Spleen (tissue), 11 donors: Measurements from ENCODE around the gene TEF. TPM values are rescaled to one million over a fixed set of nuclear protein-coding genes. Genes with fewer than 3 reads are reported as not detected.
"Not testable (repeated sequence)": the region's sequence is repeated elsewhere in the genome, so short reads cannot be mapped to it uniquely, and the experiment has no call there.

ENCODE experiments used
- DNase-seq: peaks from one replicate; pipeline ENCODE4 v3.0.0-alpha.2; 2020
- H3K27ac ChIP-seq, 8 donors: fragments of 200-600 bp; sonication (generic) in 7 of 8; 1 replicate in 4 of 8; 2 replicates in 4 of 8; pipeline versions ENCODE4 v1.5.0 to v1.8.0; 2016 to 2021; ENCODE audit warnings: inconsistent platforms in 4 of 8, mild to moderate bottlenecking in 4 of 8, moderate library complexity in 1 of 8
- H3K27me3 ChIP-seq, 7 donors: fragments of 200-600 bp; sonication (generic) in 6 of 7; replicated peaks in 1 of 7; 1 replicate in 4 of 7; 2 replicates in 3 of 7; pipeline versions ENCODE4 v1.5.0 to v1.8.0; 2016 to 2021; ENCODE audit warnings: inconsistent platforms in 3 of 7, mild to moderate bottlenecking in 1 of 7
- H3K36me3 ChIP-seq, 6 donors: fragments of 200-600 bp; sonication (generic) in 5 of 6; 1 replicate in 4 of 6; 2 replicates in 2 of 6; pipeline versions ENCODE4 v1.5.0 to v1.8.0; 2016 to 2021; ENCODE audit warnings: inconsistent platforms in 2 of 6
- H3K4me1 ChIP-seq, 6 donors: fragments of 200-600 bp; sonication (generic) in 5 of 6; 1 replicate in 3 of 6; 2 replicates in 3 of 6; pipeline versions ENCODE4 v1.5.0 to v1.8.0; 2016 to 2021; ENCODE audit warnings: inconsistent platforms in 3 of 6
- H3K4me3 ChIP-seq, 8 donors: fragments of 200-600 bp; sonication (generic) in 7 of 8; 1 replicate in 4 of 8; 2 replicates in 4 of 8; pipeline versions ENCODE4 v1.5.0 to v1.8.0; 2016 to 2021; ENCODE audit warnings: inconsistent platforms in 4 of 8, mild to moderate bottlenecking in 4 of 8, moderate library complexity in 2 of 8
- H3K9me3 ChIP-seq, 8 donors: fragments of 200-600 bp; sonication (generic) in 7 of 8; 1 replicate in 4 of 8; 2 replicates in 4 of 8; pipeline versions ENCODE4 v1.5.0 to v1.8.0; 2016 to 2021; ENCODE audit warnings: inconsistent platforms in 4 of 8
- POLR2A ChIP-seq, 3 donors: fragments of 450-650 bp; IDR thresholded peaks; one replicate each; pipeline ENCODE4 v1.5.1; 2017; ENCODE audit warnings: antibody characterized with exemption in 3 of 3, mild to moderate bottlenecking in 1 of 3
- POLR2AphosphoS5 ChIP-seq, 3 donors: sonication (generic); formaldehyde crosslinking; IDR thresholded peaks; one replicate each; pipeline ENCODE4 v1.5.1; 2017; ENCODE audit warnings: antibody characterized with exemption in 3 of 3
- WGBS, 5 donors: extraction: QIAGEN DNeasy Blood & Tissue Kit in 3 of 5; methylation state at CpG; one replicate each; pipeline versions ENCODE4 v1.1.5 to v1.1.7; 2013 to 2018; 5-methylcytosine and 5-hydroxymethylcytosine counted together
- intact Hi-C: fragments of 100-400 bp; cut with DNase I; formaldehyde crosslinking; loops from one replicate; pipeline ENCODE4 v1.15.0; 2023; ENCODE audit warnings: low total_unique reads
- polyA plus RNA-seq, 3 donors: library from polyadenylated mRNA; stranded (reverse); fragments of 200-250 nt; gene quantifications; one replicate each; pipeline ENCODE4 v1.2.1, GENCODE V29; 2013
- total RNA-seq, 7 donors: library from RNA; depleted of rRNA in 3 of 7; stranded (reverse); fragments of >200 nt in 3 of 7; fragmentation: NEBNext Ultra II Directional in 4 of 7; extraction: Animal tissue kit (Norgen Biotek cat#: 25700) in 4 of 7; gene quantifications; one replicate each; pipeline versions ENCODE4 v1.1.0 to v1.2.1, GENCODE V29; 2016 to 2021
- TF ChIP-seq, protein P1 (sequence below), 11 experiments: fragments of 200-600 bp in 7 of 11; fragments of 450-650 bp in 4 of 11; sonication (generic) in 4 of 11; IDR thresholded peaks in 8 of 11; conservative IDR thresholded peaks in 3 of 11; 1 replicate in 7 of 11; 2 replicates in 4 of 11; pipeline versions ENCODE4 v1.4.0 to v1.8.0; 2016 to 2021; ENCODE audit warnings: antibody characterized with exemption in 11 of 11, inconsistent platforms in 4 of 11, mild to moderate bottlenecking in 1 of 11
- donor health status: healthy with polysubstance abuse.
- donor health status: DM: no; HTN: no; CAD: no; lungs with moderate emphysema.
- donor health status: DM: no; HTN: no; CAD: no.
- donor health status: Bipolar disorder and iron deficiency.
- donor health status: healthy.
- donor health status: DM: no; HTN: no; CAD: no.
- donor health status: DM: yes; HTN: yes; CAD: no.

Gene TEF
- total and polyA plus RNA-seq, 10 donors, result 2.2 to 29.9 (median 11.6) TPM

DNA sequence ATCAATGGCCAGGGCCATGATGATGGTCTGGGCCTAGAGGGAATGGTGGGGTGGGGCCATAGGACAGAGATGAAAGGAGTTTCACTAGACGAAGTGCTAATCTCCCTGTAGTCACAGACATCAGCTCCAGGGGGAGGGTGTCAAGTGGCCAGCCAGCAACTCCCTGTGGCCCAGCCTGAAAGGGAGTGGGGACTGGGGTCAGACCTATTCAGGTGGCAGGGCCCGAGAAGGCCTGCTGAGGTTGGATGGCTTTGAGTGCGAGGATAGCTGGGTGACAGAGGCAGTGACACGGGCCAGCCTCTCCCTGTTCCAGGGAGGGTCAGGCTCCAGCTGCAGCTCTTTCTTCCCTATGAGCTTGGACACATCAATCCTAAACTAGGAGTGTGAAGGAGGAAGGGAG, 53.8 kb downstream of the TEF start:
- no peak for DNase-seq
- WGBS, 5 donors, result 70 to 79% (median 76%) methylated on average over 4 of the region's 4 CpGs
- H3K9me3 ChIP-seq, result no peaks in the 10 kb centered on the region
- H3K27ac ChIP-seq, result peak overlapping the region in 4 of 8 donors; percentile 34 to 49 (median 46)
- no peak overlapping the region for H3K4me3 ChIP-seq
- intact Hi-C loops, result no loop called here
- H3K36me3 ChIP-seq, result peaks cover 3 to 93% (median 50%) of the 10 kb centered on the region in 6 donors
- peak in 1 of 3 donors; percentile 49 for TF ChIP-seq POLR2AphosphoS5 (IDR thresholded peaks at IDR 0.05)
- TF ChIP-seq POLR2A (IDR thresholded peaks at IDR 0.05), result no peak
- peaks cover 3 to 74% (median 24%) of the 10 kb centered on the region in 6 donors for H3K4me1 ChIP-seq
- no peaks in the 10 kb centered on the region for H3K27me3 ChIP-seq

DNA sequence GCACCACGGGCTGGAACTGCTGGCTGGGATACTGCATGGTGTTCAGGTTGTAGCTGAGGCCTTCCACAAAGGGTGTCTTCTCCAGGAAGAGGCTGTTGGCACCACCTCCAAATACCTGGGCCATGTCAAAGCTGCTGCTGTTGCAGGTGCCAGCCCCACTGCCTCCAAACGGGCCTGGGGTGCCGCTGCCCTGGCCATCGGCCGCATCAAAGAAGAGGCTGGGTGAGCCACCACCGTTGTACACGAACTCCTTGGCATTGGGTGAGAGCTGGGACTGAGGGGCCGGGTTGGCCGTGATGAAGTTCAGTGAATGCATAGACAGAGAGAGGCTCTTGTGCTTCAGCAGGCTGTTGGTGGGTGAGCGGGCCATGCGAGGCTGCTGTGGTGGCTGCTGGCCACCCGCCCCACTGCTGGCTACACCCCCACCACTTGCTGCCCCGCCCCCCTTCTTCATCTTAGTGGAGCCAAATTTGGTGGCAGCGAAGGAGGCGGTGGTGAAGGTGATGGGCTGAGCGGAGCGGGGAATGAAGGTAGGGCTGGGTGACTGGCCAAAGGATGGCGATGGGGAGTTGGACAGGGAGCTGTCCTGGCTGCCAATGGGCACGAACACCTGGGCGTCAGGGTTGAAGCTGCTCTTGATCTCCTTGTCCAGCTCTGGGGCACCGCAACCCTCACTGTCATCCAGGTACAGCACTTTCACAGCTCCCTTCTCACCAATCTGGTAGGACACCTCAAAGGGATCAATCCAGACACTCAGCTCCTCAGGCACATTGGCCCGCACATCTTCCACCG, 54.8 kb downstream of the TEF start:
- TF ChIP-seq POLR2A (IDR thresholded peaks at IDR 0.05) (no peak), POLR2AphosphoS5 (IDR thresholded peaks at IDR 0.05) (peak in 2 of 3 donors; percentile 44 to 64)
- TF ChIP-seq, protein P1, sequence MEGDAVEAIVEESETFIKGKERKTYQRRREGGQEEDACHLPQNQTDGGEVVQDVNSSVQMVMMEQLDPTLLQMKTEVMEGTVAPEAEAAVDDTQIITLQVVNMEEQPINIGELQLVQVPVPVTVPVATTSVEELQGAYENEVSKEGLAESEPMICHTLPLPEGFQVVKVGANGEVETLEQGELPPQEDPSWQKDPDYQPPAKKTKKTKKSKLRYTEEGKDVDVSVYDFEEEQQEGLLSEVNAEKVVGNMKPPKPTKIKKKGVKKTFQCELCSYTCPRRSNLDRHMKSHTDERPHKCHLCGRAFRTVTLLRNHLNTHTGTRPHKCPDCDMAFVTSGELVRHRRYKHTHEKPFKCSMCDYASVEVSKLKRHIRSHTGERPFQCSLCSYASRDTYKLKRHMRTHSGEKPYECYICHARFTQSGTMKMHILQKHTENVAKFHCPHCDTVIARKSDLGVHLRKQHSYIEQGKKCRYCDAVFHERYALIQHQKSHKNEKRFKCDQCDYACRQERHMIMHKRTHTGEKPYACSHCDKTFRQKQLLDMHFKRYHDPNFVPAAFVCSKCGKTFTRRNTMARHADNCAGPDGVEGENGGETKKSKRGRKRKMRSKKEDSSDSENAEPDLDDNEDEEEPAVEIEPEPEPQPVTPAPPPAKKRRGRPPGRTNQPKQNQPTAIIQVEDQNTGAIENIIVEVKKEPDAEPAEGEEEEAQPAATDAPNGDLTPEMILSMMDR (IDR thresholded peaks at IDR 0.05 in 8 of 11, conservative IDR thresholded peaks at IDR 0.05 in 3 of 11), result no peak
- Histone ChIP-seq H3K27me3 (no peaks in the 10 kb centered on the region), H3K4me1 (peaks cover 3 to 83% (median 30%) of the 10 kb centered on the region in 6 donors), H3K9me3 (no peaks in the 10 kb centered on the region), H3K27ac (peak overlapping the region in 4 of 8 donors; percentile 33 to 49 (median 41)), H3K4me3 (no peak overlapping the region), H3K36me3 (peaks cover 3 to 93% (median 46%) of the 10 kb centered on the region in 6 donors)
- no peak for DNase-seq
- 87 to 90% (median 88%) methylated on average over 23 of the region's 23 CpGs for WGBS, 5 donors
- intact Hi-C loops, result no loop called here

GRCh38 chr22:41437198-41437597, 55.5 kb downstream of the TEF start:
- 89 to 98% (median 91%) methylated on average over 7 of the region's 7 CpGs for WGBS, 5 donors
- Histone ChIP-seq H3K9me3 (no peaks in the 10 kb centered on the region), H3K27ac (no peak overlapping the region), H3K36me3 (peaks cover 3 to 93% (median 40%) of the 10 kb centered on the region in 6 donors), H3K4me1 (peaks cover 6 to 90% (median 37%) of the 10 kb centered on the region in 6 donors), H3K27me3 (no peaks in the 10 kb centered on the region), H3K4me3 (no peak overlapping the region)
- TF ChIP-seq POLR2AphosphoS5 (IDR thresholded peaks at IDR 0.05) (no peak), POLR2A (IDR thresholded peaks at IDR 0.05) (no peak)
- TF ChIP-seq, protein P1 (IDR thresholded peaks at IDR 0.05 in 8 of 11, conservative IDR thresholded peaks at IDR 0.05 in 3 of 11), result no peak
- intact Hi-C loops, result no loop called here
- DNase-seq, result no peak

DNA sequence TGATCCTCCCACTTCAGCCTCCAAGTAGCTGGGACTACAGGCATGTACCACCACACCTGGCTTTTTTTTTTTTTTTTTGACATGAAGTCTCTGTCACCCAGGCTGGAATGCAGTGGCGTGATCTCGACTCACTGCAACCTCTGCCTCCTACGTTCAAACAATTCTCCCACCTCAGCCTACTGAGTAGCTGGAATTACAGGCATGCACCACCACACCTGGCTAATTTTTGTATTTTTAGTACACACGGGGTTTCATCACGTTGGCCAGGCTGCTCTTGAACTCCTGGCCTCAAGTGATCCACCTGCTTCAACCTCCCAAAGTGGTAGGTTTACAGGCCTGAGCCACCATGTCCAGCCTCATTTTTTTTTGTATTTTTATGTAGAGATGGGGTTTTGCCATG, 58.8 kb downstream of the TEF start:
- H3K27me3 ChIP-seq, DNase-seq, H3K9me3 ChIP-seq, H3K27ac ChIP-seq, intact Hi-C loops, H3K4me3 ChIP-seq: not testable (repeated sequence)
- Histone ChIP-seq H3K36me3 (peaks cover 0 to 74% (median 21%) of the 10 kb centered on the region in 6 donors), H3K4me1 (peaks cover 5 to 92% (median 49%) of the 10 kb centered on the region in 6 donors)
- WGBS, 5 donors, result 75 to 90% (median 84%) methylated on average over 5 of the region's 5 CpGs

DNA sequence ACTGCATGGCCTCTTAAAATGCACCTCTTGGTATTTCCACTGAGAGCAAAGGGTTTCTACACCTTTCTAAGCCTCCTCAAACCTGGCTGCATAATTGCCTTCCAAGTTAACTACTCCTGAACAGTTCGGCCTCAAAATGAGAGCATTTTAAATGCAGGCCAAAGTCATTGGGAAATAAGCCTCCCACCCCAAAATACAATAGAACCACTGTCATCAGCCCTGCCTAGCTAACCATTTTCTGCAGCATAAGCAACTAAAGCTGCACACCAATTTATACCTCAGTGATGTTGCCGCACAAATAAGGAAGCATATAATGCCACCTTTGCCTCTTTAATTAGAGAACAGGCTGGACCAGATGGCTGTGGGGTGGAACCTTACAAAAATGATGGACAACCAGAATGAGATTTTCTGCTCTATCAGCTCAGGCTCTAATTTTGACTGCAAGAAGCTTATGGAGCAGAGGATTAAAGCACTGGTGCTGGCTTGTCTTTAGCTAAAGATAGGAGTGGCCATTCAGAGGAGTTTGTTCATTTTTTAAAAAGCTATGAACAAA, 60.6 kb downstream of the TEF start:
- intact Hi-C loops, result no loop called here
- no peaks in the 10 kb centered on the region for H3K9me3 ChIP-seq
- WGBS, 5 donors, result 79 to 92% (median 82%) methylated on average over 2 of the region's 2 CpGs
- DNase-seq, result no peak
- TF ChIP-seq, protein P1 (IDR thresholded peaks at IDR 0.05 in 8 of 11, conservative IDR thresholded peaks at IDR 0.05 in 3 of 11), result no peak
- no peak for TF ChIP-seq POLR2A (IDR thresholded peaks at IDR 0.05)
- TF ChIP-seq POLR2AphosphoS5 (IDR thresholded peaks at IDR 0.05), result no peak
- peak overlapping the region in 3 of 8 donors; percentile 2 to 33 (median 9) for H3K27ac ChIP-seq
- H3K4me1 ChIP-seq, result peaks cover 3 to 80% (median 45%) of the 10 kb centered on the region in 6 donors
- H3K36me3 ChIP-seq, result peaks cover 0 to 56% (median 3%) of the 10 kb centered on the region in 6 donors
- H3K27me3 ChIP-seq, result peaks cover 0 to 3% (median 0%) of the 10 kb centered on the region in 7 donors
- no peak overlapping the region for H3K4me3 ChIP-seq
